Peyer's patch (tissue), 4 donors: ENCODE measurements around the gene MRPL54. TPM values are rescaled to one million over a fixed set of nuclear protein-coding genes. Genes with fewer than 3 reads are reported as not detected.
"Not testable (repeated sequence)": the region's sequence is repeated elsewhere in the genome, so short reads cannot be mapped to it uniquely, and the experiment has no call there.

Experiments
- DNase-seq, 3 donors: peaks; one replicate each; pipeline ENCODE4 v3.0.0-alpha.2; 2017 to 2019
- H3K27ac ChIP-seq, 4 donors: fragments of 200-600 bp; sonication (generic); one replicate each; pipeline ENCODE4 v1.5.1; 2016 to 2019
- H3K27me3 ChIP-seq, 2 donors: fragments of 200-600 bp; sonication (generic); one replicate each; pipeline ENCODE4 v1.5.1; 2019
- H3K36me3 ChIP-seq, 3 donors: fragments of 200-600 bp; sonication (generic); one replicate each; pipeline ENCODE4 v1.5.1; 2016 to 2019
- H3K4me1 ChIP-seq, 4 donors: fragments of 200-600 bp; sonication (generic); one replicate each; pipeline ENCODE4 v1.5.1; 2016 to 2019
- H3K4me3 ChIP-seq, 4 donors: fragments of 200-600 bp; sonication (generic); 1 replicate in 3 of 4; 2 replicates in 1 of 4; pipeline ENCODE4 v1.5.1; 2016 to 2019; ENCODE audit warnings: mild to moderate bottlenecking in 1 of 4
- H3K9me3 ChIP-seq, 4 donors: fragments of 200-600 bp; sonication (generic); one replicate each; pipeline ENCODE4 v1.5.1; 2016 to 2019; ENCODE audit warnings: mild to moderate bottlenecking in 1 of 4
- CTCF ChIP-seq, 6 experiments: fragments of 450-650 bp in 4 of 6; fragments of 200-600 bp in 2 of 6; sonication (generic) in 1 of 6; IDR thresholded peaks; one replicate each; pipeline ENCODE4 v1.5.1; 2017 to 2019; ENCODE audit warnings: antibody characterized with exemption in 6 of 6, mild to moderate bottlenecking in 3 of 6, moderate library complexity in 1 of 6
- POLR2A ChIP-seq, 2 donors: fragments of 450-650 bp; IDR thresholded peaks; one replicate each; pipeline ENCODE4 v1.5.1; 2017; ENCODE audit warnings: antibody characterized with exemption in 2 of 2, mild to moderate bottlenecking in 2 of 2, moderate library complexity in 2 of 2
- total RNA-seq, 4 donors: library from RNA; depleted of rRNA; stranded (reverse); fragments of >200 nt; gene quantifications; one replicate each; pipeline ENCODE4 v1.1.0, GENCODE V29; 2016

Gene MRPL54
- total RNA-seq, 4 donors from 2014 or later = 21.4 to 58.5 (median 47.2) TPM

- no peak for DNase-seq
- Histone ChIP-seq H3K9me3 (no peaks in the 10 kb centered on the region), H3K27ac (no peak overlapping the region), H3K4me3 (no peak overlapping the region), H3K36me3 (peaks cover 0 to 68% (median 0%) of the 10 kb centered on the region in 3 donors), H3K4me1 (no peaks in the 10 kb centered on the region), H3K27me3 (no peaks in the 10 kb centered on the region)
- TF ChIP-seq CTCF (IDR thresholded peaks at IDR 0.05) (no peak), POLR2A (IDR thresholded peaks at IDR 0.05) (no peak)
Measured at GRCh38 chr19:3752492-3752891, 10.0 kb upstream of the MRPL54 start.

GRCh38 chr19:3753631-3754410 is 8.7 kb upstream of the MRPL54 start:
- no peaks in the 10 kb centered on the region for H3K9me3 ChIP-seq
- no peak for DNase-seq
- no peaks in the 10 kb centered on the region for H3K27me3 ChIP-seq
- H3K36me3 ChIP-seq = peaks cover 0 to 74% (median 0%) of the 10 kb centered on the region in 3 donors
- no peak overlapping the region for H3K27ac ChIP-seq
- H3K4me3 ChIP-seq = no peak overlapping the region
- no peak for TF ChIP-seq CTCF (IDR thresholded peaks at IDR 0.05)
- H3K4me1 ChIP-seq = peaks cover 0 to 2% (median 0%) of the 10 kb centered on the region in 4 donors

GRCh38 chr19:3757705-3758104 is 4.8 kb upstream of the MRPL54 start:
- Histone ChIP-seq H3K4me1 (peaks cover 0 to 27% (median 17%) of the 10 kb centered on the region in 4 donors), H3K36me3 (peaks cover 0 to 47% (median 0%) of the 10 kb centered on the region in 3 donors)
- not testable (repeated sequence) for H3K4me3 ChIP-seq, H3K9me3 ChIP-seq, DNase-seq, H3K27ac ChIP-seq, H3K27me3 ChIP-seq

GRCh38 chr19:3758297-3758696 is 4.2 kb upstream of the MRPL54 start:
- H3K9me3 ChIP-seq, DNase-seq: not testable (repeated sequence)

GRCh38 chr19:3759482-3760254 is 2.8 kb upstream of the MRPL54 start:
- Histone ChIP-seq H3K4me1 (peaks cover 0 to 37% (median 25%) of the 10 kb centered on the region in 4 donors), H3K36me3 (peaks cover 0 to 31% (median 0%) of the 10 kb centered on the region in 3 donors), H3K4me3 (no peak overlapping the region), H3K9me3 (no peaks in the 10 kb centered on the region), H3K27ac (no peak overlapping the region), H3K27me3 (no peaks in the 10 kb centered on the region)
- DNase-seq = no peak
- TF ChIP-seq POLR2A (IDR thresholded peaks at IDR 0.05) = no peak
- no peak for TF ChIP-seq CTCF (IDR thresholded peaks at IDR 0.05)

More at GRCh38 chr19:3758297-3758696, 4.2 kb upstream of the MRPL54 start:
- not testable (repeated sequence) for H3K27ac ChIP-seq, H3K27me3 ChIP-seq, H3K4me3 ChIP-seq
- H3K36me3 ChIP-seq = peaks cover 0 to 41% (median 0%) of the 10 kb centered on the region in 3 donors
- H3K4me1 ChIP-seq = peaks cover 0 to 30% (median 20%) of the 10 kb centered on the region in 4 donors

- TF ChIP-seq POLR2A (IDR thresholded peaks at IDR 0.05) = no peak
- Histone ChIP-seq H3K4me3 (peak overlapping the region; percentile 68 to 93 (median 90)), H3K36me3 (peaks cover 0 to 42% (median 0%) of the 10 kb centered on the region in 3 donors), H3K27me3 (no peaks in the 10 kb centered on the region), H3K4me1 (peaks cover 0 to 37% (median 25%) of the 10 kb centered on the region in 4 donors), H3K27ac (peak overlapping the region; percentile 77 to 100 (median 96)), H3K9me3 (no peaks in the 10 kb centered on the region)
- no peak for DNase-seq
Measured at GRCh38 chr19:3760871-3761361, 1.6 kb upstream of the MRPL54 start.
